ENCODE results near the gene KRT17.

GRCh38 chr17:41592601-41593305 is 31.6 kb downstream of the KRT17 start:
- no peak for TF ChIP-seq CTCF (IDR thresholded peaks at IDR 0.05)
- no peak for TF ChIP-seq EZH2 (IDR thresholded peaks at IDR 0.05; ENCODE audit: borderline replicate concordance, insufficient read depth, low read depth, low read length, poor library complexity, severe bottlenecking)
